GM23338 (cell line): ENCODE measurements around the gene EHD4. TPM values are rescaled to one million over a fixed set of nuclear protein-coding genes. Genes with fewer than 3 reads are reported as not detected.

ENCODE experiments used
- ATAC-seq: fragments of 200-7000 bp; cut with Tn5 transposase; 3 replicates; pipeline ENCODE4 v1.9.1; 2020
- DNase-seq: peaks from one replicate; pipeline ENCODE4 v3.0.0-alpha.2; 2015; ENCODE audit warnings: low spot score
- H2AFZ ChIP-seq: fragments of 200-600 bp; sonication (generic); 2 replicates; pipeline ENCODE4 v1.8.0; 2016; ENCODE audit warnings: antibody characterized with exemption, mild to moderate bottlenecking, moderate library complexity
- H3F3A ChIP-seq: fragments of 200-600 bp; sonication (generic); replicated peaks from 2 replicates; pipeline ENCODE4 v1.8.0; 2017; ENCODE audit warnings: antibody characterized with exemption, mixed run types, low read depth
- H3K27ac ChIP-seq: fragments of 200-600 bp; sonication (generic); 2 replicates; pipeline ENCODE4 v1.6.1; 2016; ENCODE audit warnings: low read depth
- H3K27me3 ChIP-seq: fragments of 200-600 bp; sonication (generic); 2 replicates; pipeline ENCODE4 v1.8.0; 2016; ENCODE audit warnings: mild to moderate bottlenecking, mixed run types, moderate library complexity; ENCODE audit not compliant: insufficient read depth
- H3K36me3 ChIP-seq: fragments of 200-600 bp; sonication (generic); 2 replicates; pipeline ENCODE4 v1.8.0; 2016; ENCODE audit warnings: mild to moderate bottlenecking; ENCODE audit not compliant: insufficient read depth
- H3K4me1 ChIP-seq: fragments of 200-600 bp; sonication (generic); 2 replicates; pipeline ENCODE4 v1.8.0; 2016; ENCODE audit warnings: mild to moderate bottlenecking, moderate library complexity; ENCODE audit not compliant: insufficient read depth
- H3K4me2 ChIP-seq: fragments of 200-600 bp; sonication (generic); 2 replicates; pipeline ENCODE4 v1.7.1; 2017; ENCODE audit warnings: mixed run types
- H3K4me3 ChIP-seq: fragments of 200-600 bp; sonication (generic); 2 replicates; pipeline ENCODE4 v1.6.1; 2016; ENCODE audit warnings: mixed run types
- H3K79me2 ChIP-seq: fragments of 200-600 bp; sonication (generic); replicated peaks from 2 replicates; pipeline ENCODE4 v1.8.0; 2017; ENCODE audit warnings: mild to moderate bottlenecking; ENCODE audit not compliant: insufficient read depth
- H3K9me2 ChIP-seq: fragments of 200-600 bp; sonication (generic); 2 replicates; pipeline ENCODE4 v1.8.0; 2017; ENCODE audit not compliant: insufficient read depth
- H4K20me1 ChIP-seq: fragments of 200-600 bp; sonication (generic); replicated peaks from 2 replicates; pipeline ENCODE4 v1.8.0; 2017; ENCODE audit warnings: mild to moderate bottlenecking; ENCODE audit not compliant: insufficient read depth
- H3K27ac Mint-ChIP-seq: 2 replicates; pipeline ENCODE4 v1.8.0; 2020; ENCODE audit warnings: inconsistent platforms, mild to moderate bottlenecking, moderate library complexity, mixed read lengths
- H3K27me3 Mint-ChIP-seq: 3 replicates; pipeline ENCODE4 v1.8.0; 2022; ENCODE audit warnings: low read depth, mild to moderate bottlenecking, moderate library complexity, mixed read lengths, inconsistent platforms; ENCODE audit not compliant: insufficient read depth, poor library complexity
- H3K36me3 Mint-ChIP-seq: 3 replicates; pipeline ENCODE4 v1.8.0; 2021; ENCODE audit warnings: low read depth, mild to moderate bottlenecking, inconsistent platforms, moderate library complexity, mixed read lengths
- H3K4me1 Mint-ChIP-seq: 3 replicates; pipeline ENCODE4 v1.8.0; 2020; ENCODE audit warnings: mild to moderate bottlenecking, inconsistent platforms, mixed read lengths
- H3K4me3 Mint-ChIP-seq: 3 replicates; pipeline ENCODE4 v1.8.0; 2021; ENCODE audit warnings: moderate library complexity, mild to moderate bottlenecking, inconsistent platforms, mixed read lengths
- H3K9me3 Mint-ChIP-seq: 3 replicates; pipeline ENCODE4 v1.8.0; 2020; ENCODE audit warnings: moderate library complexity, mild to moderate bottlenecking, inconsistent platforms, mixed read lengths
- CREB1 ChIP-seq: fragments of 250-450 bp; sonication (Bioruptor Pico); IDR thresholded peaks from 2 replicates; pipeline ENCODE4 v1.5.0; 2020; ENCODE audit warnings: low read depth, mild to moderate bottlenecking, moderate library complexity
- CTCF ChIP-seq, 2 experiments: fragments of 200-600 bp in 1 of 2; sonication (generic) in 1 of 2; conservative IDR thresholded peaks; 2 replicates each; pipeline versions ENCODE4 v1.5.1 to v1.6.1; 2016 to 2017; ENCODE audit warnings: antibody characterized with exemption in 2 of 2, low read depth in 2 of 2, mild to moderate bottlenecking in 2 of 2, moderate library complexity in 1 of 2
- ETS1 ChIP-seq: IDR thresholded peaks from 2 replicates; pipeline ENCODE4 v1.6.1; 2016; ENCODE audit warnings: antibody characterized with exemption
- EZH2 ChIP-seq: fragments of 200-600 bp; sonication (generic); IDR thresholded peaks from one replicate; pipeline ENCODE4 v1.8.0; 2017; ENCODE audit warnings: antibody characterized with exemption, mild to moderate bottlenecking, low read depth; ENCODE audit not compliant: unreplicated experiment
- EZH2phosphoT487 ChIP-seq: fragments of 200-600 bp; sonication (generic); IDR thresholded peaks from one replicate; pipeline ENCODE4 v1.8.1; 2018; ENCODE audit warnings: antibody characterized with exemption; ENCODE audit not compliant: unreplicated experiment
- JUNB ChIP-seq: IDR thresholded peaks from one replicate; pipeline ENCODE4 v1.6.1; 2016; ENCODE audit warnings: antibody characterized with exemption; ENCODE audit not compliant: unreplicated experiment
- NANOG ChIP-seq: IDR thresholded peaks from 2 replicates; pipeline ENCODE4 v1.6.1; 2016; ENCODE audit warnings: antibody characterized with exemption, borderline replicate concordance
- POLR2AphosphoS5 ChIP-seq: IDR thresholded peaks from 2 replicates; pipeline ENCODE4 v1.6.1; 2016; ENCODE audit warnings: antibody characterized with exemption, low read depth
- REST ChIP-seq: IDR thresholded peaks from one replicate; pipeline ENCODE4 v1.6.1; 2018; ENCODE audit warnings: antibody characterized with exemption; ENCODE audit not compliant: unreplicated experiment
- STAT1 ChIP-seq: IDR thresholded peaks from one replicate; pipeline ENCODE4 v1.6.1; 2016; ENCODE audit warnings: antibody characterized with exemption; ENCODE audit not compliant: unreplicated experiment
- ZNF114 ChIP-seq: fragments of 250-450 bp; sonication (Bioruptor Pico); IDR thresholded peaks from 2 replicates; pipeline ENCODE4 v1.5.0; 2020; ENCODE audit warnings: mild to moderate bottlenecking, moderate library complexity
- ZNF331 ChIP-seq: fragments of 250-450 bp; sonication (Bioruptor Pico); IDR thresholded peaks from 2 replicates; pipeline ENCODE4 v1.5.0; 2020; ENCODE audit warnings: low read depth, mild to moderate bottlenecking, moderate library complexity
- ZNF462 ChIP-seq: fragments of 250-450 bp; sonication (Bioruptor Pico); IDR thresholded peaks from 2 replicates; pipeline ENCODE4 v1.5.0; 2020; ENCODE audit warnings: mild to moderate bottlenecking, moderate library complexity
- polyA plus RNA-seq: library from polyadenylated mRNA; unstranded; fragments of >200 nt; fragmentation: Nextera tagmentation; extraction: Ambion mirVana; gene quantifications from 2 replicates; pipeline ENCODE4 v1.2.1, GENCODE V29; 2016
- total RNA-seq: library from RNA; depleted of rRNA; stranded (reverse); fragments of >200 nt; shearing (Covaris generic); gene quantifications from 2 replicates; pipeline ENCODE4 v1.2.3, GENCODE V29; 2014

The EHD4 gene
- total and polyA plus RNA-seq, 2 experiments from 2014 or later, result 13.0 to 31.0 TPM

- no peak within 1 kb of the TSS for H3K4me3 ChIP-seq
- no peak within 1 kb of the TSS for H3K4me2 ChIP-seq
- H3K27me3 ChIP-seq, result no peaks in the 10 kb centered on the region
- H3F3A ChIP-seq, result no peaks in the 10 kb centered on the region
- DNase-seq, result no peak
- no peak within 1 kb of the TSS for H3K4me3 Mint-ChIP-seq
- H3K9me2 ChIP-seq, result no peaks in the 10 kb centered on the region
- H4K20me1 ChIP-seq, result no peaks in the 10 kb centered on the region
- no peaks in the 10 kb centered on the region for H3K36me3 ChIP-seq
- H3K4me1 ChIP-seq, result no peaks in the 10 kb centered on the region
- no peaks in the 10 kb centered on the region; the same call in 2 of the 3 replicates for H3K4me1 Mint-ChIP-seq
- ATAC-seq, result no peak
- peaks cover 50% of the 10 kb centered on the region for H3K9me3 Mint-ChIP-seq
- no peak within 1 kb of the TSS for H3K27ac Mint-ChIP-seq
- H2AFZ ChIP-seq, result no peak within 1 kb of the TSS
- no peaks in the 10 kb centered on the region for H3K79me2 ChIP-seq
- peaks cover 21% of the 10 kb centered on the region for H3K36me3 Mint-ChIP-seq
- TF ChIP-seq ZNF114 (CRISPR knock-in tag) (no peak), JUNB (no peak), EZH2 (no peak), REST (no peak), CREB1 (CRISPR knock-in tag) (no peak), POLR2AphosphoS5 (no peak), EZH2phosphoT487 (no peak), ETS1 (no peak), ZNF331 (CRISPR knock-in tag) (no peak), STAT1 (no peak), NANOG (no peak), CTCF (conservative IDR thresholded peaks at IDR 0.05; ENCODE audit: low read depth in 2 of 2) (no peak), ZNF462 (CRISPR knock-in tag) (no peak)
- H3K27me3 Mint-ChIP-seq, result peaks cover 2% of the 10 kb centered on the region
- no peak within 1 kb of the TSS for H3K27ac ChIP-seq
Measured at GRCh38 chr15:42020713-42021273, 48.4 kb upstream of the EHD4 start, which contains the start of gene PLA2G4E. TSS of gene PLA2G4E (minus strand) at chr15:42021042. CDS start at chr15:42021030, 12 bp downstream.
